Smooth muscle cell of bladder (primary cell): ENCODE data around the gene PIP4P1. TPM values are rescaled to one million over a fixed set of nuclear protein-coding genes. Genes with fewer than 3 reads are reported as not detected.

Experiments
- total RNA-seq: library from RNA; depleted of rRNA; stranded (reverse); fragments of >200 nt; gene quantifications from 2 replicates; pipeline ENCODE4 v1.2.3, GENCODE V29; 2014

Gene PIP4P1
- 21.6 and 23.3 TPM in 2 replicates for total RNA-seq

GRCh38 chr14:20461225-20462141, at the start of gene PIP4P1:
PIP4P1 (minus strand) TSS chr14:20461434; CDS start chr14:20461325, 109 bp downstream.

GRCh38 chr14:20469242-20469889, 8.1 kb upstream of the PIP4P1 start, which contains the start of gene PNP:
PNP (plus strand) TSS chr14:20469406; CDS start chr14:20469525, 119 bp downstream.

GRCh38 chr14:20454516-20455354, 6.5 kb downstream of the PIP4P1 start, which contains the start of the genes APEX1 and OSGEP:
APEX1 (plus strand) TSS chr14:20455226; CDS start chr14:20455646, 420 bp downstream.
OSGEP (minus strand) TSS chr14:20454812; CDS start chr14:20454683, 129 bp downstream.

GRCh38 chr14:20435582-20436362, 25.5 kb downstream of the PIP4P1 start, which contains the start of gene KLHL33:
KLHL33 (minus strand) TSS chr14:20436166; CDS start chr14:20435811, 355 bp downstream.

GRCh38 chr14:20412876-20413743, 48.1 kb downstream of the PIP4P1 start, which contains the start of gene TEP1:
TEP1 (minus strand) TSS chr14:20413501; CDS start chr14:20408439, 5,062 bp downstream.

Other genes with a start within 250 kb of the PIP4P1 start
- gene OR11H6, start 237.7 kb downstream of the PIP4P1 start, total RNA-seq, result not detected in 2 replicates
- gene OR11H7, start 232.5 kb downstream of the PIP4P1 start, total RNA-seq, result not detected in 2 replicates
- not detected in 2 replicates for gene OR11H4, start 222.1 kb downstream of the PIP4P1 start, total RNA-seq
- 19.3 and 21.0 TPM in 2 replicates for gene TTC5, start 155.5 kb downstream of the PIP4P1 start, total RNA-seq
- 49.9 and 51.5 TPM in 2 replicates for gene CCNB1IP1, start 128.2 kb downstream of the PIP4P1 start, total RNA-seq
- 4.3 and 5.6 TPM in 2 replicates for gene PARP2, start 117.8 kb downstream of the PIP4P1 start, total RNA-seq
- gene TEP1, start 47.9 kb downstream of the PIP4P1 start, total RNA-seq, result 10.0 and 16.0 TPM in 2 replicates
- 0.14 and 0.18 TPM in 2 replicates for gene KLHL33, start 25.3 kb downstream of the PIP4P1 start, total RNA-seq
- 23.1 and 25.9 TPM in 2 replicates for gene OSGEP, start 6.6 kb downstream of the PIP4P1 start, total RNA-seq
- 58.3 and 88.6 TPM in 2 replicates for gene APEX1, start 6.2 kb downstream of the PIP4P1 start, total RNA-seq
- 11.4 and 14.3 TPM in 2 replicates for gene PNP, start 8.0 kb upstream of the PIP4P1 start, total RNA-seq
- 0.09 TPM in 1 of 2 replicates, not detected in the other for gene RNASE10, start 44.1 kb upstream of the PIP4P1 start, total RNA-seq
- not detected in 2 replicates for gene RNASE9, start 99.6 kb upstream of the PIP4P1 start, total RNA-seq
- gene RNASE11, start 126.6 kb upstream of the PIP4P1 start, total RNA-seq, result not detected in 2 replicates
- gene RNASE12, start 129.9 kb upstream of the PIP4P1 start, total RNA-seq, result not detected in 2 replicates
- gene OR6S1, start 180.3 kb upstream of the PIP4P1 start, total RNA-seq, result not detected in 2 replicates
- gene RNASE4, start 223.1 kb upstream of the PIP4P1 start, total RNA-seq, result 14.4 and 29.1 TPM in 2 replicates
- gene ANG, start 227.3 kb upstream of the PIP4P1 start, total RNA-seq, result 5.1 and 10.4 TPM in 2 replicates